H9 (cell line): Measurements from ENCODE around the gene SLC7A1. TPM values are rescaled to one million over a fixed set of nuclear protein-coding genes. Genes with fewer than 3 reads are reported as not detected.

Experiments used
- DNase-seq: peaks from one replicate; pipeline ENCODE4 v3.0.0-alpha.2; 2017
- H2AFZ ChIP-seq: one replicate; pipeline ENCODE4 v1.6.1; 2013; ENCODE audit warnings: mild to moderate bottlenecking, low read length, control low read depth, moderate library complexity
- H2AK5ac ChIP-seq: 2 replicates; pipeline ENCODE4 v1.6.1; 2013; ENCODE audit warnings: low read length, control low read depth, mixed read lengths; ENCODE audit not compliant: insufficient read length
- H2BK120ac ChIP-seq: one replicate; pipeline ENCODE4 v1.6.1; 2013; ENCODE audit warnings: low read depth, mild to moderate bottlenecking, low read length, control low read depth, inconsistent platforms; ENCODE audit not compliant: poor library complexity, severe bottlenecking
- H2BK12ac ChIP-seq: 2 replicates; pipeline ENCODE4 v1.6.1; 2013; ENCODE audit warnings: low read length, control low read depth, mixed read lengths, low read depth; ENCODE audit not compliant: insufficient read length
- H2BK15ac ChIP-seq: 2 replicates; pipeline ENCODE4 v1.6.1; 2013; ENCODE audit warnings: low read depth, low read length, control low read depth
- H2BK20ac ChIP-seq: one replicate; pipeline ENCODE4 v1.6.1; 2013; ENCODE audit warnings: low read depth, mild to moderate bottlenecking, low read length, control low read depth, inconsistent platforms; ENCODE audit not compliant: poor library complexity, severe bottlenecking
- H2BK5ac ChIP-seq: 2 replicates; pipeline ENCODE4 v1.6.1; 2013; ENCODE audit warnings: low read length, control low read depth, mixed read lengths; ENCODE audit not compliant: insufficient read length
- H3K14ac ChIP-seq: 2 replicates; pipeline ENCODE4 v1.6.1; 2013; ENCODE audit warnings: low read length, control low read depth; ENCODE audit not compliant: insufficient read depth
- H3K18ac ChIP-seq: 2 replicates; pipeline ENCODE4 v1.6.1; 2013; ENCODE audit warnings: low read depth, mild to moderate bottlenecking, mixed read lengths, low read length, control low read depth; ENCODE audit not compliant: insufficient read length
- H3K23ac ChIP-seq: 2 replicates; pipeline ENCODE4 v1.6.1; 2013; ENCODE audit warnings: low read length, control low read depth, mixed read lengths, low read depth; ENCODE audit not compliant: insufficient read length
- H3K23me2 ChIP-seq: 2 replicates; pipeline ENCODE4 v1.6.1; 2013; ENCODE audit warnings: low read depth, mild to moderate bottlenecking, mixed read lengths, low read length, control low read depth; ENCODE audit not compliant: insufficient read length, poor library complexity, severe bottlenecking
- H3K27ac ChIP-seq: 2 replicates; pipeline ENCODE4 v1.5.1; 2013; ENCODE audit warnings: low read length, control low read depth, mixed read lengths, low read depth; ENCODE audit not compliant: insufficient read length
- H3K27me3 ChIP-seq: 2 replicates; pipeline ENCODE4 v1.6.1; 2013; ENCODE audit warnings: low read length, control low read depth, inconsistent platforms; ENCODE audit not compliant: insufficient read depth
- H3K4ac ChIP-seq: 2 replicates; pipeline ENCODE4 v1.6.1; 2013; ENCODE audit warnings: low read depth, mild to moderate bottlenecking, control low read depth, inconsistent platforms, low read length, moderate library complexity
- H3K4me1 ChIP-seq: 2 replicates; pipeline ENCODE4 v1.6.1; 2013; ENCODE audit warnings: low read length, control low read depth, inconsistent platforms; ENCODE audit not compliant: insufficient read depth
- H3K4me2 ChIP-seq: 2 replicates; pipeline ENCODE4 v1.6.1; 2013; ENCODE audit warnings: low read length, control low read depth, mixed read lengths; ENCODE audit not compliant: insufficient read length, insufficient read depth
- H3K56ac ChIP-seq: 2 replicates; pipeline ENCODE4 v1.6.1; 2013; ENCODE audit warnings: low read depth, mild to moderate bottlenecking, mixed read lengths, low read length, control low read depth; ENCODE audit not compliant: insufficient read length
- H3K79me1 ChIP-seq: 2 replicates; pipeline ENCODE4 v1.6.1; 2013; ENCODE audit warnings: low read depth, mild to moderate bottlenecking, moderate library complexity, low read length, control low read depth, inconsistent platforms; ENCODE audit not compliant: insufficient read depth, poor library complexity, severe bottlenecking
- H3K79me2 ChIP-seq: 2 replicates; pipeline ENCODE4 v1.6.1; 2013; ENCODE audit warnings: low read length, control low read depth, inconsistent platforms; ENCODE audit not compliant: insufficient read depth
- H3K9ac ChIP-seq: 2 replicates; pipeline ENCODE4 v1.6.1; 2013; ENCODE audit warnings: low read length, control low read depth, mixed read lengths; ENCODE audit not compliant: insufficient read length; ENCODE audit errors: extremely low read depth
- H3K9me3 ChIP-seq: one replicate; pipeline ENCODE4 v1.6.1; 2013; ENCODE audit warnings: low read depth, low read length, inconsistent platforms; ENCODE audit not compliant: control insufficient read depth
- H3T11ph ChIP-seq: one replicate; pipeline ENCODE4 v1.6.1; 2013; ENCODE audit warnings: mild to moderate bottlenecking, low read length, control low read depth, inconsistent platforms
- H4K20me1 ChIP-seq: one replicate; pipeline ENCODE4 v1.6.1; 2013; ENCODE audit not compliant: control insufficient read depth, insufficient read length, insufficient read depth
- H4K5ac ChIP-seq: 2 replicates; pipeline ENCODE4 v1.6.1; 2013; ENCODE audit warnings: low read depth, mild to moderate bottlenecking, mixed read lengths, low read length, control low read depth; ENCODE audit not compliant: insufficient read length
- H4K8ac ChIP-seq: replicated peaks from 2 replicates; pipeline ENCODE4 v1.6.1; 2013; ENCODE audit warnings: low read length, control low read depth, mixed read lengths, low read depth; ENCODE audit not compliant: insufficient read length
- H4K91ac ChIP-seq: 2 replicates; pipeline ENCODE4 v1.6.1; 2013; ENCODE audit warnings: low read depth, mild to moderate bottlenecking, moderate library complexity, mixed read lengths, low read length, control low read depth; ENCODE audit not compliant: insufficient read length
- H3K27ac Mint-ChIP-seq, 3 experiments: 2 replicates in 2 of 3; 3 replicates in 1 of 3; pipeline ENCODE4 v1.8.0; 2020 to 2021; ENCODE audit warnings: mixed read lengths in 3 of 3, mild to moderate bottlenecking in 1 of 3, moderate library complexity in 1 of 3
- H3K27me3 Mint-ChIP-seq: 2 replicates; pipeline ENCODE4 v1.8.0; 2021; ENCODE audit warnings: low read depth, mild to moderate bottlenecking, moderate library complexity, mixed read lengths
- H3K36me3 Mint-ChIP-seq, 3 experiments: 2 replicates in 2 of 3; 3 replicates in 1 of 3; pipeline ENCODE4 v1.8.0; 2020 to 2021; ENCODE audit warnings: low read depth in 3 of 3, mixed read lengths in 3 of 3; ENCODE audit not compliant: insufficient read depth in 1 of 3
- H3K4me1 Mint-ChIP-seq, 2 experiments: 2 replicates each; pipeline ENCODE4 v1.8.0; 2020; ENCODE audit warnings: mixed read lengths in 2 of 2
- H3K4me3 Mint-ChIP-seq, 2 experiments: 2 replicates in 1 of 2; 3 replicates in 1 of 2; pipeline ENCODE4 v1.8.0; 2020 to 2021; ENCODE audit warnings: mild to moderate bottlenecking in 2 of 2, mixed read lengths in 2 of 2, moderate library complexity in 1 of 2
- H3K9me3 Mint-ChIP-seq, 2 experiments: 2 replicates in 1 of 2; 3 replicates in 1 of 2; pipeline ENCODE4 v1.8.0; 2020; ENCODE audit warnings: mild to moderate bottlenecking in 2 of 2, mixed read lengths in 2 of 2, moderate library complexity in 1 of 2
- WGBS: extraction: QIAGEN DNeasy Blood & Tissue Kit; methylation state at CpG from one replicate; pipeline ENCODE4 v1.1.7; 2013; ENCODE audit warnings: missing lambda C conversion rate, low lambda C conversion rate, mixed read lengths; ENCODE audit not compliant: insufficient read length; ENCODE audit errors: extremely low coverage; 5-methylcytosine and 5-hydroxymethylcytosine counted together
- total RNA-seq: library from RNA; stranded (reverse); gene quantifications from 2 replicates; pipeline ENCODE4 v1.2.1, GENCODE V29; 2021
- TF ChIP-seq, protein P1 (sequence below): fragments of 200-600 bp; sonication (generic); conservative IDR thresholded peaks from 3 replicates; pipeline ENCODE4 v1.8.0; 2021; ENCODE audit warnings: antibody characterized with exemption, mild to moderate bottlenecking

SLC7A1 gene
- total RNA-seq, 1 experiment from 2014 or later, result 109 TPM

DNA sequence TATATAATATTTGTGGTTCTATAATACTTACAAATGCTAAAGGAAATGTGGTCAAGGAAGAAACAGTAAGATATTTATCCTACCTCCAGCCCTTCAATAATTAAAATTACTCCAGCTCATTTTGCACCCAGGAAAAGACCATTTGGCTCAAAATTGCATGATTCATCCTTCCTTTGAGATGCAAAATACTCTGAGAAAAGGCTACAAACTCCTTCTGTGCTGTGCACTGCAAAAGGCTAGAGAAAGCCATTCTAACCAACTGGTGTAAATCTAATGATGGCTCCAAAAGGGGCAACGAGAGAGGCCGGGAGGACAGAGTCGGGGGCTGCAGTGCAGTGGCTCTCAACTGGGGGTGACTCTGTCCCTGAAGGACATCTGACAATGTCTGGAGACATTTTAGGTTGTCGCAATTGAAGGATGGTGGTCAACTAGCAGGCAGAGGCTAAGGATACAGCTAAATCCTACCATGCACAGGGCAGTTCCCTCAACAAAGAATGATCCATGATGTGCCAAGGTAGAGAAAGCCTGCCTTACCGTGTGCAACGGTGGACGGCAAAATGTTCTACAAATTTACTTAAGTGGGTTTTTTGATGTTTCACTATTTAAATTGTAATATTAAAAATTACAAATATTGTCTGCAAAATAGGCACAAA is 32.6 kb downstream of the SLC7A1 start:
- no peak overlapping the region for H3K14ac ChIP-seq
- H2BK5ac ChIP-seq, result no peak overlapping the region
- H3K4me1 Mint-ChIP-seq, result peaks cover 53 to 58% of the 10 kb centered on the region in 2 experiments
- no peak overlapping the region for H4K5ac ChIP-seq
- H4K91ac ChIP-seq, result no peak overlapping the region
- no peak overlapping the region for H3T11ph ChIP-seq
- H3K9me3 ChIP-seq, result no peaks in the 10 kb centered on the region
- H2AFZ ChIP-seq, result no peak overlapping the region
- H3K79me1 ChIP-seq, result peaks cover 10% of the 10 kb centered on the region
- no peak overlapping the region for H3K9ac ChIP-seq
- no peak overlapping the region for H2AK5ac ChIP-seq
- H4K8ac ChIP-seq, result no peak overlapping the region
- peaks cover 26% of the 10 kb centered on the region for H3K4me1 ChIP-seq
- no peak overlapping the region for H2BK120ac ChIP-seq
- no peaks in the 10 kb centered on the region; a peak in 1 of 5 replicates for H3K9me3 Mint-ChIP-seq
- no peak overlapping the region for H3K4me3 Mint-ChIP-seq
- no peak overlapping the region for H3K27ac ChIP-seq
- no peak overlapping the region for H3K23ac ChIP-seq
- no peaks in the 10 kb centered on the region for H3K23me2 ChIP-seq
- H3K56ac ChIP-seq, result no peak overlapping the region
- H3K4me2 ChIP-seq, result peak overlapping the region; percentile 37
- H2BK15ac ChIP-seq, result no peak overlapping the region
- peak overlapping the region in 2 of 3 experiments; percentile 46 to 76; a peak in 2 of 7 replicates for H3K27ac Mint-ChIP-seq
- H3K18ac ChIP-seq, result no peak overlapping the region
- TF ChIP-seq, protein P1, sequence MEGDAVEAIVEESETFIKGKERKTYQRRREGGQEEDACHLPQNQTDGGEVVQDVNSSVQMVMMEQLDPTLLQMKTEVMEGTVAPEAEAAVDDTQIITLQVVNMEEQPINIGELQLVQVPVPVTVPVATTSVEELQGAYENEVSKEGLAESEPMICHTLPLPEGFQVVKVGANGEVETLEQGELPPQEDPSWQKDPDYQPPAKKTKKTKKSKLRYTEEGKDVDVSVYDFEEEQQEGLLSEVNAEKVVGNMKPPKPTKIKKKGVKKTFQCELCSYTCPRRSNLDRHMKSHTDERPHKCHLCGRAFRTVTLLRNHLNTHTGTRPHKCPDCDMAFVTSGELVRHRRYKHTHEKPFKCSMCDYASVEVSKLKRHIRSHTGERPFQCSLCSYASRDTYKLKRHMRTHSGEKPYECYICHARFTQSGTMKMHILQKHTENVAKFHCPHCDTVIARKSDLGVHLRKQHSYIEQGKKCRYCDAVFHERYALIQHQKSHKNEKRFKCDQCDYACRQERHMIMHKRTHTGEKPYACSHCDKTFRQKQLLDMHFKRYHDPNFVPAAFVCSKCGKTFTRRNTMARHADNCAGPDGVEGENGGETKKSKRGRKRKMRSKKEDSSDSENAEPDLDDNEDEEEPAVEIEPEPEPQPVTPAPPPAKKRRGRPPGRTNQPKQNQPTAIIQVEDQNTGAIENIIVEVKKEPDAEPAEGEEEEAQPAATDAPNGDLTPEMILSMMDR, result no peak
- H2BK12ac ChIP-seq, result no peak overlapping the region
- no peak overlapping the region for H3K4ac ChIP-seq
- DNase-seq, result no peak
- peaks cover 61% of the 10 kb centered on the region; the same call in 1 of the 2 replicates for H3K79me2 ChIP-seq
- no peak overlapping the region for H2BK20ac ChIP-seq
- no peaks in the 10 kb centered on the region for H4K20me1 ChIP-seq
- no peaks in the 10 kb centered on the region for H3K27me3 Mint-ChIP-seq
- peaks cover 0 to 8% (median 0%) of the 10 kb centered on the region in 3 experiments; a peak in 3 of 7 replicates for H3K36me3 Mint-ChIP-seq
- H3K27me3 ChIP-seq, result no peaks in the 10 kb centered on the region
- WGBS, result no CpG with 5 or more reads among the region's 7 CpGs
